CD4-positive, alpha-beta T cell treated with Interleukin-6 for 4 hours (primary cell): ENCODE data around the gene SRPX2.

ENCODE experiments used
- DNase-seq: peaks from one replicate; pipeline ENCODE4 v3.0.0-alpha.2; 2020; ENCODE audit warnings: mixed read lengths

Gene SRPX2

GRCh38 chrX:100643956-100644860 lies at the start of gene SRPX2:
Gene SRPX2, plus strand, starts transcription at chrX:100644199. Its CDS starts 2,124 bp downstream, at chrX:100646323.
- DNase-seq, result no peak

- DNase-seq, result no peak
Measured at GRCh38 chrX:100596601-100597000, 47.4 kb upstream of the SRPX2 start.

GRCh38 chrX:100599456-100599855 lies 44.5 kb upstream of the SRPX2 start:
- DNase-seq, result no peak

- no peak for DNase-seq
Measured at GRCh38 chrX:100600340-100600739, 43.7 kb upstream of the SRPX2 start.

GRCh38 chrX:100600758-100601157 lies 43.2 kb upstream of the SRPX2 start:
- DNase-seq, result no peak

- DNase-seq, result no peak
Measured at GRCh38 chrX:100606753-100607152, 37.2 kb upstream of the SRPX2 start.

- DNase-seq, result no peak
Measured at GRCh38 chrX:100609591-100609990, 34.4 kb upstream of the SRPX2 start.

- no peak for DNase-seq
Measured at GRCh38 chrX:100611951-100612350, 32.0 kb upstream of the SRPX2 start.

GRCh38 chrX:100615005-100615404 lies 29.0 kb upstream of the SRPX2 start:
- DNase-seq, result no peak

GRCh38 chrX:100623001-100623400 lies 21.0 kb upstream of the SRPX2 start:
- no peak for DNase-seq

- DNase-seq, result no peak
Measured at GRCh38 chrX:100625985-100626491, 18.0 kb upstream of the SRPX2 start.

- no peak for DNase-seq
Measured at GRCh38 chrX:100635040-100635439, 9.0 kb upstream of the SRPX2 start.

GRCh38 chrX:100635989-100636320 lies 8.0 kb upstream of the SRPX2 start:
- peak; percentile 5 for DNase-seq

GRCh38 chrX:100636321-100636991 lies 7.5 kb upstream of the SRPX2 start, which contains the start of gene TSPAN6:
Gene TSPAN6, minus strand, starts transcription at chrX:100636806. Its CDS starts 112 bp downstream, at chrX:100636694.
- DNase-seq, result peak; percentile 82

- no peak for DNase-seq
Measured at GRCh38 chrX:100642290-100642689, 1.7 kb upstream of the SRPX2 start.

- no peak for DNase-seq
Measured at GRCh38 chrX:100643212-100643611, 787 bp upstream of the SRPX2 start.

GRCh38 chrX:100645106-100645505 lies 1.1 kb downstream of the SRPX2 start:
- DNase-seq, result no peak

- DNase-seq, result no peak
Measured at GRCh38 chrX:100647095-100647494, 3.1 kb downstream of the SRPX2 start.

- no peak for DNase-seq
Measured at GRCh38 chrX:100647739-100648138, 3.7 kb downstream of the SRPX2 start.

- no peak for DNase-seq
Measured at GRCh38 chrX:100648458-100649417, 4.7 kb downstream of the SRPX2 start.

GRCh38 chrX:100649550-100650356 lies 5.8 kb downstream of the SRPX2 start:
- DNase-seq, result no peak

- no peak for DNase-seq
Measured at GRCh38 chrX:100650841-100651240, 6.8 kb downstream of the SRPX2 start.
